ENCODE results near the gene ATG4D.

GRCh38 chr19:10555610-10555973 is 11.9 kb downstream of the ATG4D start:
- TF ChIP-seq CTCF (conservative IDR thresholded peaks at IDR 0.05; ENCODE audit: low read length) (no peak), EZH2phosphoT487 (IDR thresholded peaks at IDR 0.05; ENCODE audit: borderline replicate concordance, low read depth, low read length) (no peak)

Data from OCI-LY7 (cell line).